Measurements from ENCODE around the gene KRT20.

DNA sequence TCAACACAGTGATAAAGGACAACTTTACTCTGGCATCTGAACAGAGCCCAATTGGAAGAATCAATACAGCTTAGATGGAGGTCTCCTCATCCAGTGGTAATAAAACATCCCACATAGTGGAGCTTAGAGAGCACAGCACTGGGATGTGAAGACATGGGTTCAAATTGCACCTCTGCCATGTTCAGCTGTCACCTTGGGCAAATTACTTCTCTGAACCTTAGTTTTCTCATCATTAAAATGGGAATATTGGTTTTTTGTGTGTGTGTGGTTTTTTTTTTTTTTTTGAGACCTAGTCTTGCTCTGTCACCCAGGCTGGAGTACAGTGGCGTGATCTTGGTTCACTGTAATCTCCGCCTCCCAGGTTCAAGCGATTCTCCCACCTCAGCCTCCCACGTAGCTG is 49.0 kb downstream of the KRT20 start:
- no peak for TF ChIP-seq CTCF (IDR thresholded peaks at IDR 0.05)
- TF ChIP-seq POLR2A (IDR thresholded peaks at IDR 0.05) = no peak
